HG03521 (cell line): Measurements from ENCODE around the gene ZBTB26.
"Not testable (repeated sequence)": the region's sequence is repeated elsewhere in the genome, so short reads cannot be mapped to it uniquely, and the experiment has no call there.

Source experiments
- ATAC-seq: cut with Tn5 transposase; IDR thresholded peaks from one replicate; pipeline ENCODE4 v1.9.1; 2021; ENCODE audit warnings: mild to moderate bottlenecking, moderate library complexity; ENCODE audit not compliant: unreplicated experiment

ZBTB26 gene

GRCh38 chr9:122929796-122930354, 1.4 kb downstream of the ZBTB26 start:
- ATAC-seq = no peak

DNA sequence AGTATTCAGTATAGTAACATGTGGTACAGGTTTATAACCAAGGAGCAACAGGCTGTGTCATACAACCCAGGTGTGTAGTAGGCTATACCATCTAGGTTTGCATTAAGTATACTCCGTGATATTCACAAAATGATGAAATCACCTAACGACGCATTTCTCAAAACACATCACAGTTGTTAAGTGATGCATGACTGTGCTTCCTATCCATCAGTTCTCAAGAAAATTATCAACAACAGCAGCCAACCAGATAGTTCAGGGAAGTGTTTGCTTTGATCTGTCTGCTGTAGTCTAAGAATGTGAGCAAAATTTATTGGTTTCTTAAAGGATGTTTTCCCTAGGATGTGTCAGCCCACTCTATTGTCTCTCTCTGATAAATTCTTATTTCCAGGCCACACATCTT, 7.4 kb downstream of the ZBTB26 start:
- no peak for ATAC-seq

DNA sequence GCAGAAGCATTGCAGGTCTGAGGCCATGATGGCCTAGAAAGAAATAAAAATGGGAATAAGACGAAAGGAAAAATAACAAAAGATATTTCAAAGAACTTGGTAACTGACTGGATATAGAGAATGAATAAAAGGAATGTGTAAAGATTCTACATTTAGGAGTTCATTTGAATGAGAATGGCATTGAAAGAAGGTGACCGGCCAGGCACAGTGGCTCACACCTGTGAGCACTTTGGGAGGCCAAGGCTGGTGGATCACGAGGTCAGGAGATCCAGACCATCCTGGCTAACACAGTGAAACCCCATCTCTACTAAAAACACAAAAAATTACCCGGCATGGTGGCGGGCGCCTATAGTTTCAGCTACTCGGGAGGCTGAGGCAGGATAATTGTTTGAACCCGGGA, 8.6 kb downstream of the ZBTB26 start:
- no peak for ATAC-seq

DNA sequence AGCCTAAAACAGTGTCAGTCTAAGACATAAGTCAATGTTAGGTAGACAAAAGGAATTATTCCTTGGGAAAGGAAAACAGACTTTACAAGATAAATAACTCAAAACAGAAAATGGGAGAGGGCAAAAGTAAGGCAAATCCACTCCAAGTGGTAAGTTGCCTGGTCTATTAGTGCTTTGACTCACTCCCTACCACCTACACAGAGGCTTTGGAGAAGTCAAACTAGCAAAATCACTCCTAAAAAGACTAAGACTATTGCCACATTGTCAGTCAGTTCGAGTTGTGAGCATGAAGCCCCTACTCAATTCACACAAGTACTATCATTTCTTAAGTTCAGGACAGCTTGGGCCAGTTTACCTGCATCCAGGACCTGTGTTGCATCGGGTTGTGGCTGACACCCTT, 13.0 kb downstream of the ZBTB26 start:
- ATAC-seq = no peak

DNA sequence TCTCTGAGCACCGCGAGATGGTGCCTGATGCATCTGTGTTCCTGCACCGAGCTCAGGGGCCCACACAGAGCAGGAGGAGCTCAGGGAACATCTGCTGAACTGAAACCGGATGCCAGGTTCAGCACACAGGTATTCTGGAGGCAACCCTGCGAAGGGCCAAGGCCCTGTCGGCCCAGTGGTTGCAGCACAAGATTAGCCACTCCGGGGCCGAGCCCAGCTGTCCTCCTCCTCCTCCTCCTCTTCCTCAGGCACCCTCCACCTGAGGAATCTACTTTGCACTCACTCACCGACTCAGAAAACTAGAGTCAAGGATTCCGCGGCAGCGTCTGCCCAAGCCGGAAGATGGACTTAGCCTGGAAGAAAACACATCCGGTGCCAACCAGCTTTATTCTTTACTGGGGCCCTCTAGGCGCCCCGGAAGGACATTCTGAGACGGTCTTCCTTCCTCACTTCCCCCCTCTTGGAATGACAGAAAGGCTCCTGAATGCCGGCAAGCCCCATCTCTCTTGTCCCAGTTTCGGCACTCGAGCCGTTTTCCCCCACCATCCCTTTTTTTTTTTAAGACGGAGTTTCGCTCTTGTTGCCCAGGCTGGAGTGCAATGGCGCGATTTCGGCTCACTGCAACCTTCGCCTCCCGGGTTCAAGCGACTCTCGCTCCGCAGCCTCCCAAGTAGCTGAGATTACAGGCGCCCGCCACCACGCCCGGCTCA, 18.2 kb downstream of the ZBTB26 start, which contains the start of gene ZBTB6:
Gene ZBTB6 (minus strand): TSS at position 360 of the 710 bp plus-strand sequence. CDS start 1,251 bp downstream, outside the sequence.
- ATAC-seq = peak; percentile 99

GRCh38 chr9:122912671-122912963, 18.7 kb downstream of the ZBTB26 start:
- ATAC-seq = no peak

DNA sequence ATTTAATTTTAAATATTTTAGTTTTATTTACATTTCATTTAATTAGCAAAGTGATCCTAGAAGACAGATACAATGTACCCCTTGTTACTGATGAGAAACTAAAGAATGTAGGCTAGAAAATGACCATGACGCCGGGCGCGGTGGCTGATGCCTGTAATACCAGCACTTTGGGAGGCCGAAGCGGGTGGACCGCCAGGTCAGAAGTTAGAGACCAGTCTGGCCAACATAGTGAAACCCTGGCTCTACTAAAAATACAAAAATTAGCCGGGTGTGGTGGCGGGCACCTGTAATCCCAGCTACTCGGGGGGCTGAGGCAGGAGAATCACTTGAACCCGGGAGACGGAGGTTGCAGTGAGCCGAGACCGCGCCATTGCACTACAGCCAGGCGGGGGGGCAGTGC, 25.2 kb downstream of the ZBTB26 start:
- not testable (repeated sequence) for ATAC-seq

DNA sequence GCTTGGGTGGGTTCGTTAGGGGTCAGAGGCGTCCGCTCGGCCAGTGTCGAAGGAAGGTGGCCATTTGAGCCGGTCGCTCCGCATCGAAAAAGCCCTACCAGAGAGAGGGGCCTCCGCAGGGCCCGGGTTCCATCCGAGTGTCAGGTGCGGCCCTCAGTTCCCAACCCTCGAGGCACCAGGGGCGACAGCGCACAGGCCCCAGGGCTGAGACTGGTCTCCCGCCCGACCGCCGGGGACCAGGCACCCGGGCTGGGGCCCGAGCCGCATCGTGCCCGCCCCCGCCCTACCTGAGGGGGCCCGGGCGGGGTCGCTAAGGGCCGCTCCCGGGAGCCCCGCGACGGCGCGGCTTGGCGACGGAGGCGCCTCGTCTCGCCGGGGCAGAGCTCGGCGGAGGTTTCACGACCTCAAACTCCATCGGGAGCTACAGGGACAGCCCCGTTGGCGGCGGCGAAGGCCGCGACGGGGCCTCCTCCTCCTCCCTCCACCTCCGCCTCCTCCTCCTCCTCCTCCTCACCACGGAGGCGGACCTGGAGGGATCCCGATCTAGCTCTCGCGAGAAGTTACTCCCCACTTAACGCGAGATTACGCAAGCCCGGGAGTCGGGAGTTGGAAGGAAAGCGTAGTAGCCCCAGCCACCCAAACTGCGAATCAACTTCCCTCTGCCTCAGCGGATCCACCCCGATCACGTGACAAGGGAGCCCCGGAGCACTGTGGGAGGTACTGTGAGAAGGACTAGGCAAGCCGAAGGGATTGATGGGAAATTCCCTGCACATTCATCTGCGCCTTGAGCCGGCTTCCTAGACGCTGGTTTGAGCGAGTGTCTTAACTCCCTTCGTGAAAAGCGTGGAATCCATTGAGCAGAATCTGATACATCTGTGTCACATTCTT, 26.2 kb downstream of the ZBTB26 start, which contains the start of gene RC3H2:
Gene RC3H2 (minus strand): TSS at position 537 of the 888 bp plus-strand sequence. CDS start 7,850 bp downstream, outside the sequence.
- ATAC-seq = peak; percentile 81

DNA sequence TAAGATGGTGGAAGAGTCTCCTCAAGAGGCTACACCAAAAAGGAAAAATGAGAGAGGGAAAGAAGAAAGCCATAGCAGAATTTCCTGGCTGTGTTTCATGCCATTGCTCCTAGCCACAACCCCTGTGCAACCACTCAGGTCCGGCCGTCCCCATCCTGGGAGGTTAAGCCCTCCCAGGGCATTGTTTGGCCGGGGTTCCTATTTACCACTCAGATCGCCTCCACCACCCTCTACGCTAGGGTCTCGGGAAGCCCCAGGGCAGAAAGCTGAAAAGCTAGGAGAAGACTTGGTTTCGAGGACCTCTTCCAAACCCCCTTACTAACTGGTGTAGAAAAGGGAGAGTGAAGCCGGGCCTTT, 26.9 kb downstream of the ZBTB26 start:
- peak; percentile 14 for ATAC-seq

DNA sequence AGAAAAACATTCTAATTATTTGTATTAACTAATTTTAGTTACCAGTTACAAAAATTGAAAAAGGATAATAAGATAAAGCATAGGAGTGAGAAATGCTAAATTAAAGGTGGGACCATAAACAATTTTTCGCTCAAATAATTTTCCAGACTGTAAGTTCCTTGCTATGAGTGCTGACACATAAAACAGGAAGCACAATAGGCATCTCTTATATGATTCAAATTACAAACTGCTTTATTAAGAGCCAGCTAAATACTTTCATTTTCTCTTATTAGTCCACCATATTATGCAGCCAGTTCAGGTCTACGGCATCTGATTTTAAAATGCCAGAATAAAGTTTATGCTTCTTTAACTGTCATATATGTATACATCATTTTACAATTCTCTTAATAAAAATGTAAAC, 30.5 kb downstream of the ZBTB26 start:
- no peak for ATAC-seq

- no peak for ATAC-seq
These were observed 33.3 kb downstream of the ZBTB26 start for GRCh38 chr9:122897969-122898368.

- ATAC-seq = no peak
These were observed 42.8 kb downstream of the ZBTB26 start for GRCh38 chr9:122888480-122888879.

DNA sequence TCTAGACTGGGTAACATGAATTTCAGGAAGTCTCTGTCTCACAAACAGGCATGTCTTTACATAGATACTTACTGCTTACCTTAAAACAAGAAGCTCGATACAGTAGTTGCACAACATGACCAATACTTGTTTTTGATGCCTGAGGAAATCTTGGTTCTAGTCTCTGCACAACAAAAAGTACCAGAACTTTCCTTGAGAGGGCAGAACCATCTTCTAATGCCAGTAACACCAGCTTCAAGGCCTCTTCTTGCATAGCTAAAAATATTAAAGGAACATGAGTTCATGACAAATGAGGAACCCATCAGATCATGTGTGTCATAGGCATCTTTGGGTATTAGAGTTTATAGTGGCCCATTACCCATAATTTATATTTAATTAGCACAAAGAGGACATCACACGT, 48.2 kb downstream of the ZBTB26 start:
- ATAC-seq = no peak

GRCh38 chr9:122879443-122879842, 51.9 kb downstream of the ZBTB26 start:
- no peak for ATAC-seq

DNA sequence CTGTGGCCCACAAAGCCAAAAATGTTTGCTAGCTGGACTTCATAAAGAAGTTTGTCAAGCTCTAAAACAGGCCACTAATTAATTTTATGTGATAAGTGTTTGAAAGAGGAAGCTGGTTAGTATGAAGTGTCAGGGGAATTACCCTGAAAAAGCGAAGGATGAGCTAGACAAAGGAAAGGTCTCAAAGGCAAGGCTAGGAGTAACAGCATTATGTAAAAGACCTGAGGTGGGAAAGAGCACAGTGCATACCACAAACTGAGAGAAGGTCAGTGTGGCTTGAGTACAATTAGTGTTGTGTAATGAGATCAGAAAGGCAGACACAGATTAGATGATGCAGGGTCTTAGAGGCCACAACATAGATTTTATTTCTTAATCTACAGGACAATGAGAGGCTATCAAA, 55.8 kb downstream of the ZBTB26 start:
- no peak for ATAC-seq

DNA sequence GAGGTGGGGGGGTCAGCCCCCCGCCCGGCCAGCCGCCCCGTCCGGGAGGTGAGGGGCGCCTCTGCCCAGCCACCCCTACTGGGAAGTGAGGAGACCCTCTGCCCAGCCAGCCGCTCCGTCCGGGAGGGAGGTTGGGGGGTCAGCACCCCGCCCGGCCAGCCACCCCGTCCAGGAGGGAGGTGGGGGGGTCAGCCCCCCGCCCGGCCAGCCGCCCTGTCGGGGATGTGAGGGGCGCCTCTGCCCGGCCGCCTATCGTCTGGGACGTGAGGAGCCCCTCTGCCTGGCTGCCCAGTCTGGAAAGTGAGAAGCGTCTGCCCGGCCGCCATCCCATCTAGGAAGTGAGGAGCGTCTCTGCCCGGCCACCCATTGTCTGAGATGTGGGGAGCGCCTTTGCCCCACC, 64.0 kb downstream of the ZBTB26 start:
- not testable (repeated sequence) for ATAC-seq

GRCh38 chr9:122866079-122866478, 65.2 kb downstream of the ZBTB26 start:
- no peak for ATAC-seq
